OCI-LY1 (cell line): Measurements from ENCODE around the gene CXCR5.
A peak's percentile ranks its signal among the peaks of the same experiment; 100 is the strongest.

Source experiments
- H2AFZ ChIP-seq: fragments of 200-600 bp; sonication (generic), shearing (Covaris generic); 2 replicates; pipeline ENCODE4 v1.6.0; 2014; ENCODE audit warnings: antibody characterized with exemption, mild to moderate bottlenecking, low read length
- H3F3A ChIP-seq: fragments of 200-600 bp; sonication (generic), shearing (Covaris generic); 2 replicates; pipeline ENCODE4 v1.6.0; 2014; ENCODE audit warnings: mild to moderate bottlenecking, antibody characterized with exemption, low read length, moderate library complexity; ENCODE audit not compliant: insufficient read depth
- H3K27ac ChIP-seq: fragments of 200-600 bp; sonication (generic); 2 replicates; pipeline ENCODE4 v1.5.1; 2014; ENCODE audit warnings: low read length, mixed run types, mild to moderate bottlenecking, low read depth; ENCODE audit not compliant: poor library complexity, severe bottlenecking
- H3K27me3 ChIP-seq: fragments of 200-600 bp; sonication (generic); 2 replicates; pipeline ENCODE4 v1.6.0; 2014; ENCODE audit warnings: antibody characterized with exemption, mild to moderate bottlenecking, low read length, moderate library complexity; ENCODE audit not compliant: insufficient read depth
- H3K36me3 ChIP-seq: fragments of 200-600 bp; sonication (generic); 2 replicates; pipeline ENCODE4 v1.6.1; 2014; ENCODE audit warnings: mild to moderate bottlenecking, antibody characterized with exemption, low read length, moderate library complexity, mixed read lengths; ENCODE audit not compliant: insufficient read depth
- H3K4me1 ChIP-seq: fragments of 200-600 bp; sonication (generic); 2 replicates; pipeline ENCODE4 v1.5.1; 2014; ENCODE audit warnings: mild to moderate bottlenecking, low read length, moderate library complexity; ENCODE audit not compliant: insufficient read depth, severe bottlenecking
- H3K4me2 ChIP-seq: fragments of 200-600 bp; sonication (generic), shearing (Covaris generic); 2 replicates; pipeline ENCODE4 v1.6.1; 2014; ENCODE audit warnings: low read length
- H3K4me3 ChIP-seq: fragments of 200-600 bp; sonication (generic); 2 replicates; pipeline ENCODE4 v1.5.1; 2014; ENCODE audit warnings: low read length, low read depth, mild to moderate bottlenecking, mixed read lengths; ENCODE audit not compliant: poor library complexity, severe bottlenecking
- H3K79me2 ChIP-seq: fragments of 200-600 bp; shearing (Covaris generic); 2 replicates; pipeline ENCODE4 v1.6.1; 2016; ENCODE audit warnings: mixed run types, low read length, mixed read lengths; ENCODE audit not compliant: insufficient read depth
- H3K9ac ChIP-seq: fragments of 200-600 bp; sonication (generic), shearing (Covaris generic); 2 replicates; pipeline ENCODE4 v1.6.1; 2014; ENCODE audit warnings: mild to moderate bottlenecking, low read length, mixed read lengths
- H3K9me2 ChIP-seq: fragments of 200-600 bp; sonication (generic), shearing (Covaris generic); 2 replicates; pipeline ENCODE4 v1.6.1; 2014; ENCODE audit warnings: low read depth, mild to moderate bottlenecking, low read length, mixed read lengths
- H3K9me3 ChIP-seq: fragments of 200-600 bp; shearing (Covaris generic); 2 replicates; pipeline ENCODE4 v1.6.1; 2014; ENCODE audit warnings: low read length, mixed read lengths
- H4K20me1 ChIP-seq: fragments of 200-600 bp; sonication (generic), shearing (Covaris generic); 2 replicates; pipeline ENCODE4 v1.6.0; 2016; ENCODE audit warnings: mild to moderate bottlenecking, low read length; ENCODE audit not compliant: insufficient read depth
- EZH2 ChIP-seq: fragments of 200-600 bp; sonication (generic), shearing (Covaris generic); IDR thresholded peaks from 2 replicates; pipeline ENCODE4 v1.8.0; 2017; ENCODE audit warnings: borderline replicate concordance, mixed run types, mild to moderate bottlenecking, antibody characterized with exemption, low read length, moderate library complexity, mixed read lengths
- TF ChIP-seq, protein P1 (sequence below): fragments of 200-600 bp; sonication (generic), shearing (Covaris generic); IDR thresholded peaks from 2 replicates; pipeline ENCODE4 v1.5.1; 2017; ENCODE audit warnings: mild to moderate bottlenecking, antibody characterized with exemption, low read length, moderate library complexity, mixed read lengths

Gene CXCR5

DNA sequence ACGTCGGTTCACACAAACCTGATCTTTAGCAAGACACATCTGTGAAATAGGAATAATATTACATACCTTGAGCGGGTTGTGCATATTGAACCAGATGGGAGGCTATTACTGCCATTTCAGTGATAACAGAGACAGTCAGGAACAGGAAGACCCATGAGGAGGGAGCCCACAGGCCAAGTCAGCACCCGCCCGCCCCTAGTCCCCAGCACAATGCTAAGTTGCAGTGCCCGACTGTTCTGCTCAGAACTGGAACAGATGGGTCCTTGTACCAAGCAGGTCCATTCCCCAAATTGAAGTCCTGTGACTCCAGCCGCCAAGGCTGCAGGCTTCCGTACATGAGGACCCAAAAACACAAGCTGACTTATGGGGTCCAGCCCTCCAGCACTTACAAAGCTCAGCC is 9.3 kb downstream of the CXCR5 start:
- Histone ChIP-seq H3K4me1 (peaks cover 100% of the 10 kb centered on the region), H3K36me3 (peaks cover 79% of the 10 kb centered on the region), H3K27ac (peak overlapping the region; percentile 96), H3K27me3 (no peaks in the 10 kb centered on the region), H3K4me2 (peak overlapping the region; percentile 78), H2AFZ (no peak overlapping the region), H4K20me1 (no peaks in the 10 kb centered on the region), H3K9me2 (no peaks in the 10 kb centered on the region), H3F3A (no peaks in the 10 kb centered on the region), H3K9me3 (no peaks in the 10 kb centered on the region), H3K9ac (peak overlapping the region; percentile 65; the same call in 1 of the 2 replicates), H3K4me3 (peak overlapping the region; percentile 43), H3K79me2 (peaks cover 11% of the 10 kb centered on the region)
- TF ChIP-seq, protein P1, sequence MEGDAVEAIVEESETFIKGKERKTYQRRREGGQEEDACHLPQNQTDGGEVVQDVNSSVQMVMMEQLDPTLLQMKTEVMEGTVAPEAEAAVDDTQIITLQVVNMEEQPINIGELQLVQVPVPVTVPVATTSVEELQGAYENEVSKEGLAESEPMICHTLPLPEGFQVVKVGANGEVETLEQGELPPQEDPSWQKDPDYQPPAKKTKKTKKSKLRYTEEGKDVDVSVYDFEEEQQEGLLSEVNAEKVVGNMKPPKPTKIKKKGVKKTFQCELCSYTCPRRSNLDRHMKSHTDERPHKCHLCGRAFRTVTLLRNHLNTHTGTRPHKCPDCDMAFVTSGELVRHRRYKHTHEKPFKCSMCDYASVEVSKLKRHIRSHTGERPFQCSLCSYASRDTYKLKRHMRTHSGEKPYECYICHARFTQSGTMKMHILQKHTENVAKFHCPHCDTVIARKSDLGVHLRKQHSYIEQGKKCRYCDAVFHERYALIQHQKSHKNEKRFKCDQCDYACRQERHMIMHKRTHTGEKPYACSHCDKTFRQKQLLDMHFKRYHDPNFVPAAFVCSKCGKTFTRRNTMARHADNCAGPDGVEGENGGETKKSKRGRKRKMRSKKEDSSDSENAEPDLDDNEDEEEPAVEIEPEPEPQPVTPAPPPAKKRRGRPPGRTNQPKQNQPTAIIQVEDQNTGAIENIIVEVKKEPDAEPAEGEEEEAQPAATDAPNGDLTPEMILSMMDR = no peak
- no peak for TF ChIP-seq EZH2

DNA sequence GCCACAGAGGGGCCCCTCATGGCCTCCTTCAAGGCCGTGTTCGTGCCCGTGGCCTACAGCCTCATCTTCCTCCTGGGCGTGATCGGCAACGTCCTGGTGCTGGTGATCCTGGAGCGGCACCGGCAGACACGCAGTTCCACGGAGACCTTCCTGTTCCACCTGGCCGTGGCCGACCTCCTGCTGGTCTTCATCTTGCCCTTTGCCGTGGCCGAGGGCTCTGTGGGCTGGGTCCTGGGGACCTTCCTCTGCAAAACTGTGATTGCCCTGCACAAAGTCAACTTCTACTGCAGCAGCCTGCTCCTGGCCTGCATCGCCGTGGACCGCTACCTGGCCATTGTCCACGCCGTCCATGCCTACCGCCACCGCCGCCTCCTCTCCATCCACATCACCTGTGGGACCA is 10.0 kb downstream of the CXCR5 start:
- Histone ChIP-seq H3K27ac (peak overlapping the region; percentile 96), H3K4me2 (peak overlapping the region; percentile 78; the same call in 1 of the 2 replicates), H3K9me2 (no peaks in the 10 kb centered on the region), H3K4me1 (peaks cover 99% of the 10 kb centered on the region), H3K9me3 (no peaks in the 10 kb centered on the region), H3F3A (no peaks in the 10 kb centered on the region), H2AFZ (no peak overlapping the region), H3K9ac (peak overlapping the region; percentile 65; the same call in 1 of the 2 replicates), H3K27me3 (no peaks in the 10 kb centered on the region), H3K79me2 (peaks cover 4% of the 10 kb centered on the region; the same call in 1 of the 2 replicates), H4K20me1 (no peaks in the 10 kb centered on the region), H3K36me3 (peaks cover 72% of the 10 kb centered on the region), H3K4me3 (no peak overlapping the region)
- TF ChIP-seq EZH2 = no peak
- TF ChIP-seq, protein P1 = no peak

DNA sequence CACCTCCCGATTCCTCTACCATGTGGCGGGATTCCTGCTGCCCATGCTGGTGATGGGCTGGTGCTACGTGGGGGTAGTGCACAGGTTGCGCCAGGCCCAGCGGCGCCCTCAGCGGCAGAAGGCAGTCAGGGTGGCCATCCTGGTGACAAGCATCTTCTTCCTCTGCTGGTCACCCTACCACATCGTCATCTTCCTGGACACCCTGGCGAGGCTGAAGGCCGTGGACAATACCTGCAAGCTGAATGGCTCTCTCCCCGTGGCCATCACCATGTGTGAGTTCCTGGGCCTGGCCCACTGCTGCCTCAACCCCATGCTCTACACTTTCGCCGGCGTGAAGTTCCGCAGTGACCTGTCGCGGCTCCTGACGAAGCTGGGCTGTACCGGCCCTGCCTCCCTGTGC is 10.5 kb downstream of the CXCR5 start:
- TF ChIP-seq, protein P1 = no peak
- TF ChIP-seq EZH2 = no peak
- H3K36me3 ChIP-seq = peaks cover 66% of the 10 kb centered on the region
- H3K9me3 ChIP-seq = no peaks in the 10 kb centered on the region
- H3K4me3 ChIP-seq = peak overlapping the region; percentile 31
- peak overlapping the region; percentile 96 for H3K27ac ChIP-seq
- peak overlapping the region; percentile 56; the same call in 1 of the 2 replicates for H3K9ac ChIP-seq
- H3K9me2 ChIP-seq = no peaks in the 10 kb centered on the region
- H3K79me2 ChIP-seq = no peaks in the 10 kb centered on the region; the same call in 1 of the 2 replicates
- no peak overlapping the region for H2AFZ ChIP-seq
- no peaks in the 10 kb centered on the region for H4K20me1 ChIP-seq
- H3K4me2 ChIP-seq = peak overlapping the region; percentile 78
- no peaks in the 10 kb centered on the region for H3F3A ChIP-seq
- peaks cover 99% of the 10 kb centered on the region for H3K4me1 ChIP-seq
- no peaks in the 10 kb centered on the region for H3K27me3 ChIP-seq
